ENCODE results near the gene SUMO2.

GRCh38 chr17:75194879-75195278 is 12.1 kb upstream of the SUMO2 start:
- TF ChIP-seq POLR2AphosphoS5 (IDR thresholded peaks at IDR 0.05; ENCODE audit: low read depth, low read length) (no peak), CTCF (IDR thresholded peaks at IDR 0.05) (no peak)
